SH-SY5Y (cell line): ENCODE measurements around the gene RSRC2.

Source experiments
- GATA2 ChIP-seq: IDR thresholded peaks from 2 replicates; pipeline ENCODE4 v1.6.1; 2011; ENCODE audit warnings: mild to moderate bottlenecking, low read depth, low read length
- GATA3 ChIP-seq: IDR thresholded peaks from 2 replicates; pipeline ENCODE4 v1.6.1; 2011; ENCODE audit warnings: low read depth, mild to moderate bottlenecking, low read length, moderate library complexity

Gene RSRC2, protein sequence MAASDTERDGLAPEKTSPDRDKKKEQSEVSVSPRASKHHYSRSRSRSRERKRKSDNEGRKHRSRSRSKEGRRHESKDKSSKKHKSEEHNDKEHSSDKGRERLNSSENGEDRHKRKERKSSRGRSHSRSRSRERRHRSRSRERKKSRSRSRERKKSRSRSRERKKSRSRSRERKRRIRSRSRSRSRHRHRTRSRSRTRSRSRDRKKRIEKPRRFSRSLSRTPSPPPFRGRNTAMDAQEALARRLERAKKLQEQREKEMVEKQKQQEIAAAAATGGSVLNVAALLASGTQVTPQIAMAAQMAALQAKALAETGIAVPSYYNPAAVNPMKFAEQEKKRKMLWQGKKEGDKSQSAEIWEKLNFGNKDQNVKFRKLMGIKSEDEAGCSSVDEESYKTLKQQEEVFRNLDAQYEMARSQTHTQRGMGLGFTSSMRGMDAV

GRCh38 chr12:122526683-122527477, at the start of gene RSRC2, which contains the start of gene KNTC1:
Gene RSRC2 (minus strand): TSS chr12:122526936. CDS start chr12:122526853, 83 bp downstream.
Gene KNTC1 (plus strand): TSS chr12:122527249. CDS start chr12:122530064, 2,815 bp downstream.
- TF ChIP-seq GATA3 = no peak

GRCh38 chr12:122571821-122572220, 45.1 kb upstream of the RSRC2 start:
- TF ChIP-seq GATA2 = no peak
- no peak for TF ChIP-seq GATA3

DNA sequence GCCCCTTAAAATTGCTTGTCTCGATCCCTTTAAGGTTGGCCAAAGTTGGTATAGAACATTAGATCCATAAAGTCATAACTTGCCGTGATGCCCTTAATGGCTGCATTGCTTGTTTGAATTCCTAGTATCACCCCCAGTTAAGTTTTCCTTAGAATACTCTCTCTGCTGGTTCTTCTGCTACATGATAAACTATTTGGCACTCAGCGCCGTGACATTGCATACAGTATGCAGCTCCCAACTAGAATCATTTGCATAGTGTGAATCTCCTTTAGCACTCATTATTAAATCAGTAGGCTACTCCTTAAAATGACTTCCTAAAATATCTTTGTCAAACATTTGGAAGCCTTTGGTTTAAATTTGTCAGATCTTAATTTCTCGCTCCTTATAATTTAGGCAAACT, 42.6 kb upstream of the RSRC2 start:
- no peak for TF ChIP-seq GATA2
- TF ChIP-seq GATA3 = no peak

- TF ChIP-seq GATA3 (no peak), GATA2 (no peak)
Observed at GRCh38 chr12:122563361-122563760, 36.6 kb upstream of the RSRC2 start.

GRCh38 chr12:122560138-122560537, 33.4 kb upstream of the RSRC2 start:
- no peak for TF ChIP-seq GATA2
- TF ChIP-seq GATA3 = no peak

- no peak for TF ChIP-seq GATA2
- TF ChIP-seq GATA3 = no peak
Observed at GRCh38 chr12:122558745-122559641, 32.3 kb upstream of the RSRC2 start.

DNA sequence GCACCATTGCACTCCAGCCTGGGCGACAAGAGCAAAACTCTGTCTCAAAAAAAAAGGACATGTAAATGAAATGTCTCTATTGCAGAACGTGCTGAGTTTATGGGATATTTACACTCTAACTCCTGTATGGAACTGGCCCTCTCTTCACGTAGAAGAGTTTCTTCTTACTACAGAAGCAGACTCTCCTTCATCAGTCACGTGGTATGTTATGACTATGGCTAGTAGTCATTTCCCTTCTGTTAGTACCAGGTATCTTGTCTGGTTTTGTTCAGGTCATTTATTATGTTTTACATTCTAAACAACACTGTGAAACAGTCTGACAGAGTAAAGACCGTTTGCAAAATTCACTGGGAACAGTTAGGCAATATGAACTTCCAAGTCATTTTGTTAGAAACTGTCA, 20.6 kb upstream of the RSRC2 start:
- TF ChIP-seq GATA3 (no peak), GATA2 (no peak)

- TF ChIP-seq GATA3 (no peak), GATA2 (no peak)
Observed at GRCh38 chr12:122545855-122546254, 19.1 kb upstream of the RSRC2 start.

- TF ChIP-seq GATA2 (no peak), GATA3 (no peak)
Observed at GRCh38 chr12:122544537-122544936, 17.8 kb upstream of the RSRC2 start.

DNA sequence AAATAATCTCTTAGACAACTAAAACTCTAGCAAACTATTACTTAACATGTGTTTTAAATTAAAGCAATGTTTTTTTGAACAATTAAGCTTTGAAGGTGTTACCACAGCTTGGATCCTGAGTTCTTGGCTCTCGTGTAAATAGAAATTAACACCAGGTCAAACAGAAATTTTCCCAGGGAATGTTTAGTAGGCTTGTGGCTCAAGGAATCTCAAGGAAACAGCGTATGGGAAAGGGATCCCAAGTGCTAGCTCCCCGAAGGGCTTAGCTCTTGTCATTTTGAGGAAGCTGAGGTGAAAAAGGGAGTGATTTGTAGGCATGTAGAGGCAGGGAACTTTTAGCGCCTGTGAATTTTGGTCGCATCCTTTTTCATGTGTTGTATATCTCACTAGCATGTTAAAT, 11.8 kb upstream of the RSRC2 start:
- no peak for TF ChIP-seq GATA2
- TF ChIP-seq GATA3 = no peak

DNA sequence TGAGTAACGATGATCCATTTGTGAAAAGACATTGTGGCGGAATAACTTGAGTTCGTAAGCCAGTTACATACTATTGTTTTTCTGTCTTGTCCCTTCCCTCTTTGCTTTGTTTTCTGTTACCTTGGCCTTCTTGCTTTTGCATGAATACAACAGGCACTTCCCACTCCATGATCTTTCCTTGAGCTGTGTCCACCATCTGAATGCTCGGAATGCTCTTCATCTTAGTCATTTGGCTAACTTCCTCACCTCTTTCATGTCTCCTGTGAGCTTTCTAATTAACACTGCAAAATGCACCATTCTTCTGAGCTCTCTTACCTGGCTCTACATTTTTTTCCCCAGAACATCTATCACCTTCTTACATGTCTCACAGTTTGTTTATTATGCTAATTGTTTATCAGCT, 10.3 kb upstream of the RSRC2 start:
- TF ChIP-seq GATA2 = no peak
- TF ChIP-seq GATA3 = no peak

DNA sequence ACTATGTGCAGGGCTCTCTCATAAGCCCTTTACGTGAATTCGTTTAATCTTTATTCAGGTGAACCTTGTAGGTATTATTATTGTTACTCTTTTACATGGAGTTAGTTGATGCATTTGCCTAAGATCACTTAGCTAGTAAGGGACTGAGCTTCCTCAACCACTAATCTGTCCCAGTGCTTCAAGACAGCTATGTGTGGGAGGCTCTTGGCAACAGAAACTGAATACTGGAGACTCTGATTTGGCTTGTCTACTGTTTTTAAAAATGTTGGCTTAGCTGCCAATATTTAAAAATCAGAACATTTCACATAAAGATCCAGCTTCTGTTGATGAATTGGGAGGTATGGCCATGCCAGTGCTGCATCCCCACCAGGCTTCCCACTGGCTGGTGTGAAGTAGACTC, 7.1 kb upstream of the RSRC2 start:
- TF ChIP-seq GATA3 (no peak), GATA2 (no peak)

DNA sequence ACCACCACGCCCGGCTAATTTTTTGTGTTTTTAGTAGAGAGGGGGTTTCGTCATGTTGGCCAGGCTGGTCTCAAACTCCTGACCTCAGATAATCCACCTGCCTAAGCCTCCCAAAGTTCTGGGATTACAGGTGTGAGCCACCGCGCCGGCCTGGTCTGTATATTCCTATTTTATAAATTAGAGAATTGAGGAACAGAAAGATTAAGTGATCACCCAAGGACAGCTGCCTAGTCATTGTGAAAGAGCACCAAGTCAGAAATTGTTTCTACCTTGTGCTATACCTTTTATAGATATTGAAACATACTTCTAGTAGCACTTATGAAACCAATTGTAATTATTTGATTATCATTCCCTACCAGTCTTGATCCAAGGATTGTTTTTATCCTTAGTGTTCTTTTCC, 2.3 kb upstream of the RSRC2 start:
- TF ChIP-seq GATA2 = no peak
- no peak for TF ChIP-seq GATA3

GRCh38 chr12:122528582-122528981, 1.8 kb upstream of the RSRC2 start:
- TF ChIP-seq GATA3 = no peak
- TF ChIP-seq GATA2 = no peak

DNA sequence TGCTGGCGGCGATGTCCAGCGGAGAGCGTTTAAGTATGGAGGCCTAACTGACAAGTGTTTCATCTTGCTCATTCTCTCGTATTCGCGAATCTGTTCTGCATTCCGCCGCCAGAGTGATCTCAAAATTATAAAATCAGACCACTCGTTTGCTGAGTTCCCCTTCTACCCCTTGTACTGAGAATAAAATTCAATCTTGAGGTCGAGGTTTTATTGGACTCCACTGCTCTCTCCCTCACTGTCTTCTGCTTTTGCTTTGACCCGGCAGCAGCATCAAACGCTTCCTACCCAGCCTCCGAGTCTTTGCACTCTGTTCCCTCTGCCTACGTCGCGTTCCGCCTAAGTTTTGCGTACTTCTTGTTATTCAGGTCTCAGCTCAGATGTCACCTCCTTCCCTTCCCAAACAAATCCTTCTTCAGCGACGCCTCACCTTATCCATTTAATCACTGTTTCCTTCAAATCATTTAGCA, 775 bp upstream of the RSRC2 start:
- TF ChIP-seq GATA2 (no peak), GATA3 (no peak)
